Stimulated activated CD8-positive, alpha-beta memory T cell treated with anti-CD3 and anti-CD28 coated beads, Interleukin-12 subunit alpha, Interleukin-12 subunit beta, amount 100 ng/mL, for 24 hours (primary cell): ENCODE measurements around the gene SLC35B4.
"Not testable (repeated sequence)": the region's sequence is repeated elsewhere in the genome, so short reads cannot be mapped to it uniquely, and the experiment has no call there.

ENCODE experiments used
- DNase-seq: peaks from one replicate; pipeline ENCODE4 v3.0.0-alpha.2; 2020; ENCODE audit errors: extremely low read depth

Gene SLC35B4

GRCh38 chr7:134331393-134331792 lies 14.7 kb upstream of the SLC35B4 start:
- DNase-seq: no peak

GRCh38 chr7:134330974-134331373 lies 14.2 kb upstream of the SLC35B4 start:
- DNase-seq: no peak

GRCh38 chr7:134329614-134330346 lies 13.1 kb upstream of the SLC35B4 start:
- no peak for DNase-seq

- DNase-seq: no peak
These were observed 12.2 kb upstream of the SLC35B4 start for GRCh38 chr7:134328900-134329299.

GRCh38 chr7:134327896-134328295 lies 11.2 kb upstream of the SLC35B4 start:
- DNase-seq: no peak

- no peak for DNase-seq
These were observed 7.4 kb upstream of the SLC35B4 start for GRCh38 chr7:134324107-134324506.

- no peak for DNase-seq
These were observed 3.5 kb upstream of the SLC35B4 start for GRCh38 chr7:134320201-134320600.

GRCh38 chr7:134318443-134318842 lies 1.7 kb upstream of the SLC35B4 start:
- no peak for DNase-seq

GRCh38 chr7:134317434-134317833 lies 704 bp upstream of the SLC35B4 start:
- no peak for DNase-seq

GRCh38 chr7:134315679-134316538 lies 821 bp downstream of the SLC35B4 start:
- DNase-seq: no peak

- no peak for DNase-seq
These were observed 3.2 kb downstream of the SLC35B4 start for GRCh38 chr7:134313543-134313942.

GRCh38 chr7:134312717-134313116 lies 4.0 kb downstream of the SLC35B4 start:
- no peak for DNase-seq

GRCh38 chr7:134311807-134312206 lies 4.9 kb downstream of the SLC35B4 start:
- DNase-seq: no peak

GRCh38 chr7:134308548-134308947 lies 8.2 kb downstream of the SLC35B4 start:
- DNase-seq: no peak

- no peak for DNase-seq
These were observed 9.4 kb downstream of the SLC35B4 start for GRCh38 chr7:134307320-134307719.

- no peak for DNase-seq
These were observed 14.6 kb downstream of the SLC35B4 start for GRCh38 chr7:134302120-134302519.

GRCh38 chr7:134301592-134301991 lies 15.1 kb downstream of the SLC35B4 start:
- no peak for DNase-seq

GRCh38 chr7:134300988-134301387 lies 15.7 kb downstream of the SLC35B4 start:
- no peak for DNase-seq

GRCh38 chr7:134298902-134299683 lies 17.6 kb downstream of the SLC35B4 start:
- DNase-seq: no peak

GRCh38 chr7:134297489-134297888 lies 19.2 kb downstream of the SLC35B4 start:
- DNase-seq: no peak

GRCh38 chr7:134295982-134296381 lies 20.7 kb downstream of the SLC35B4 start:
- not testable (repeated sequence) for DNase-seq
